Measurements from ENCODE around the gene S100Z. TPM values are rescaled to one million over a fixed set of nuclear protein-coding genes. Genes with fewer than 3 reads are reported as not detected.

The S100Z gene
- total RNA-seq, 1 donor from 2014 or later, result 0.80 TPM

DNA sequence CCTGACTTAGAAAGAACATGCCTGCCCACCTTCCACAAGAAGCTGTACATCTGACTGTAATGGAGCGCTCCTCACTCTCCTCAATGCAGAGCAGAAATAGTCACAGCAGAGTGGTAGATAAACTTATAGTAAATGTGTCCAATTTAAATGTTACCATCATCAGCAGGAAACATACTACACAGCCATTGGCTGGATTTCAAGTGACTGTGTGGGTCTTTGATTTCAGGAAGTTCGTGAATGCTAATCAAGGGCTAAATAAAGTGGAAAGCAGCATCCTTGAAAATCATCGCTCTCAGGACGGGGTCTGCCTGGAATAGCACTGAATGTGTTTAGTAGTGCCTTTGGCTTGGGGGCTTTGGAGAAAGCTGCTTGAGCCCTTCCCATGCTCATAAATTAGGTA lies 70.7 kb downstream of the S100Z start:
- no peak overlapping the region for H3K4me3 Mint-ChIP-seq
- TF ChIP-seq, protein P1, sequence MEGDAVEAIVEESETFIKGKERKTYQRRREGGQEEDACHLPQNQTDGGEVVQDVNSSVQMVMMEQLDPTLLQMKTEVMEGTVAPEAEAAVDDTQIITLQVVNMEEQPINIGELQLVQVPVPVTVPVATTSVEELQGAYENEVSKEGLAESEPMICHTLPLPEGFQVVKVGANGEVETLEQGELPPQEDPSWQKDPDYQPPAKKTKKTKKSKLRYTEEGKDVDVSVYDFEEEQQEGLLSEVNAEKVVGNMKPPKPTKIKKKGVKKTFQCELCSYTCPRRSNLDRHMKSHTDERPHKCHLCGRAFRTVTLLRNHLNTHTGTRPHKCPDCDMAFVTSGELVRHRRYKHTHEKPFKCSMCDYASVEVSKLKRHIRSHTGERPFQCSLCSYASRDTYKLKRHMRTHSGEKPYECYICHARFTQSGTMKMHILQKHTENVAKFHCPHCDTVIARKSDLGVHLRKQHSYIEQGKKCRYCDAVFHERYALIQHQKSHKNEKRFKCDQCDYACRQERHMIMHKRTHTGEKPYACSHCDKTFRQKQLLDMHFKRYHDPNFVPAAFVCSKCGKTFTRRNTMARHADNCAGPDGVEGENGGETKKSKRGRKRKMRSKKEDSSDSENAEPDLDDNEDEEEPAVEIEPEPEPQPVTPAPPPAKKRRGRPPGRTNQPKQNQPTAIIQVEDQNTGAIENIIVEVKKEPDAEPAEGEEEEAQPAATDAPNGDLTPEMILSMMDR (IDR thresholded peaks at IDR 0.05; ENCODE audit: unreplicated experiment), result no peak

GRCh38 chr5:76926329-76927105 lies 76.7 kb downstream of the S100Z start:
- Mint-ChIP-seq H3K4me1 (peaks cover 8% of the 10 kb centered on the region), H3K27ac (peak overlapping the region; percentile 44), H3K36me3 (no peaks in the 10 kb centered on the region), H3K4me3 (no peak overlapping the region), H3K9me3 (no peaks in the 10 kb centered on the region), H3K27me3 (ENCODE audit: low read depth) (peaks cover 5% of the 10 kb centered on the region)
- TF ChIP-seq, protein P1 (IDR thresholded peaks at IDR 0.05; ENCODE audit: unreplicated experiment), result no peak
- DNase-seq (ENCODE audit: low spot score in 2 of 2, unreplicated experiment in 2 of 2), result no peak

More for the DNA sequence above, 70.7 kb downstream of the S100Z start:
- Mint-ChIP-seq H3K36me3 (no peaks in the 10 kb centered on the region), H3K27me3 (ENCODE audit: low read depth) (no peaks in the 10 kb centered on the region), H3K4me1 (no peaks in the 10 kb centered on the region), H3K27ac (no peak overlapping the region), H3K9me3 (no peaks in the 10 kb centered on the region)
- no peak for DNase-seq (ENCODE audit: low spot score in 2 of 2, unreplicated experiment in 2 of 2)

DNA sequence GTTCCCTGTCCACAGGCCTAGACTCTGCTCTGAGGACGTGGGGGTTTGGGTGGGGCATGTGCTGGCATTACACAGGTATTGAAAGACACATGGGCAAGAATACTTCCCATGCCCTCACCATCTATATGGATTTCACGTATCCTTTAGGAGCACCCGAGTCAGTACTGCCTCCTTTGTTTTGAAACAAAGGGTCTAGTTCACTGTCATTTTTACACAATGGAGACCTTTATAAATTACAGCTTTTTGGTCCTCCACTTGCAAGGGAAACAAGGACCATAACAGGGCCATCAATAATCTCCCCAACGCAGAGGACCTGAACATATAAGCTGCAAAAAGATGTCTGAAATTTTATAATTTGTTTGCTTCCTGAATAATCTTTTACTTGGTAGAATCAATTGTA lies 78.1 kb downstream of the S100Z start:
- no peak for DNase-seq (ENCODE audit: low spot score in 2 of 2, unreplicated experiment in 2 of 2)
- no peak overlapping the region for H3K27ac Mint-ChIP-seq
- TF ChIP-seq, protein P1 (IDR thresholded peaks at IDR 0.05; ENCODE audit: unreplicated experiment), result no peak
- no peak overlapping the region for H3K4me3 Mint-ChIP-seq
- H3K9me3 Mint-ChIP-seq, result no peaks in the 10 kb centered on the region
- H3K36me3 Mint-ChIP-seq, result no peaks in the 10 kb centered on the region
- peaks cover 8% of the 10 kb centered on the region for H3K4me1 Mint-ChIP-seq
- H3K27me3 Mint-ChIP-seq (ENCODE audit: low read depth), result peaks cover 5% of the 10 kb centered on the region

DNA sequence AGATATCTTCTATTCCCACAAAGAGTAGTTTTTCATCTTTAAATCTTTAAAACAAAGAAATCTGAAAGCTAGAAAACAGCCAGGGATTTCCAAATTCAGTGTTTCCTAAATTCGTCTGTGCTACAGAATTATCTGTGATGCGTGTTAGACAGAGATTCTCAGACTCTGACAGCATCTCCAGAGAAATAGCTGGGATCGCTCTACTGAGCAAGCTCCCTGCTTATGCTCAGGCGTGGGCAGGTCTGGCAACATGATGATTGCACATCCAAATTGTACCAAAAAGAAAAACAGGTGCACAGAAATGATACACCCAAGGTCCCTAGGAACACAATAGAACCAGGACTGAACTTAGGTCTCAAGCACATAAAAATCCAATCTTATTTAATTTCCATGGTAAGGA lies 80.3 kb downstream of the S100Z start:
- H3K4me1 Mint-ChIP-seq, result peaks cover 8% of the 10 kb centered on the region
- no peak for DNase-seq (ENCODE audit: low spot score in 2 of 2, unreplicated experiment in 2 of 2)
- no peaks in the 10 kb centered on the region for H3K36me3 Mint-ChIP-seq
- peaks cover 5% of the 10 kb centered on the region for H3K27me3 Mint-ChIP-seq (ENCODE audit: low read depth)
- no peak overlapping the region for H3K4me3 Mint-ChIP-seq
- H3K27ac Mint-ChIP-seq, result no peak overlapping the region
- TF ChIP-seq, protein P1 (IDR thresholded peaks at IDR 0.05; ENCODE audit: unreplicated experiment), result no peak
- H3K9me3 Mint-ChIP-seq, result peaks cover 9% of the 10 kb centered on the region

GRCh38 chr5:76938177-76938576 lies 88.4 kb downstream of the S100Z start:
- DNase-seq (ENCODE audit: low spot score in 2 of 2, unreplicated experiment in 2 of 2), result no peak
- no peaks in the 10 kb centered on the region for H3K27me3 Mint-ChIP-seq (ENCODE audit: low read depth)
- H3K36me3 Mint-ChIP-seq, result no peaks in the 10 kb centered on the region
- TF ChIP-seq, protein P1 (IDR thresholded peaks at IDR 0.05; ENCODE audit: unreplicated experiment), result no peak
- no peak overlapping the region for H3K4me3 Mint-ChIP-seq
- H3K4me1 Mint-ChIP-seq, result no peaks in the 10 kb centered on the region
- peaks cover 18% of the 10 kb centered on the region for H3K9me3 Mint-ChIP-seq
- H3K27ac Mint-ChIP-seq, result no peak overlapping the region
